ENCODE data around the gene GAK.
"Not testable (repeated sequence)": the region's sequence is repeated elsewhere in the genome, so short reads cannot be mapped to it uniquely, and the experiment has no call there.

Gene GAK

GRCh38 chr4:815464-816146 is 116.5 kb downstream of the GAK start:
- peaks cover 43% of the 10 kb centered on the region for H3K36me3 ChIP-seq
- TF ChIP-seq CTCF (IDR thresholded peaks at IDR 0.05; ENCODE audit: low read depth, low read length): no peak
- H3K27me3 ChIP-seq: no peaks in the 10 kb centered on the region
- no peaks in the 10 kb centered on the region for H3K4me1 ChIP-seq
- no peak for DNase-seq
- no peaks in the 10 kb centered on the region for H3K9me3 ChIP-seq
- H3K4me3 ChIP-seq (ENCODE audit: low read depth, low read length): no peak overlapping the region

GRCh38 chr4:814312-814850 is 117.7 kb downstream of the GAK start:
- no peak overlapping the region for H3K4me3 ChIP-seq (ENCODE audit: low read depth, low read length)
- no peak for DNase-seq
- H3K36me3 ChIP-seq: peaks cover 34% of the 10 kb centered on the region
- no peaks in the 10 kb centered on the region for H3K9me3 ChIP-seq
- no peaks in the 10 kb centered on the region for H3K27me3 ChIP-seq
- H3K4me1 ChIP-seq: no peaks in the 10 kb centered on the region
- TF ChIP-seq CTCF (IDR thresholded peaks at IDR 0.05; ENCODE audit: low read depth, low read length): no peak

- Histone ChIP-seq H3K4me3 (ENCODE audit: low read depth, low read length) (no peak overlapping the region), H3K27me3 (no peaks in the 10 kb centered on the region), H3K4me1 (no peaks in the 10 kb centered on the region), H3K9me3 (no peaks in the 10 kb centered on the region), H3K36me3 (peaks cover 29% of the 10 kb centered on the region)
- DNase-seq: no peak
- TF ChIP-seq CTCF (IDR thresholded peaks at IDR 0.05; ENCODE audit: low read depth, low read length): no peak
Measured at GRCh38 chr4:813900-814299, 118.2 kb downstream of the GAK start.

GRCh38 chr4:808860-809570 is 123.1 kb downstream of the GAK start:
- DNase-seq: no peak
- Histone ChIP-seq H3K4me1 (no peaks in the 10 kb centered on the region), H3K36me3 (peaks cover 28% of the 10 kb centered on the region), H3K4me3 (ENCODE audit: low read depth, low read length) (no peak overlapping the region), H3K9me3 (no peaks in the 10 kb centered on the region), H3K27me3 (no peaks in the 10 kb centered on the region)
- no peak for TF ChIP-seq CTCF (IDR thresholded peaks at IDR 0.05; ENCODE audit: low read depth, low read length)

GRCh38 chr4:807792-808191 is 124.3 kb downstream of the GAK start:
- no peak for TF ChIP-seq CTCF (IDR thresholded peaks at IDR 0.05; ENCODE audit: low read depth, low read length)
- Histone ChIP-seq H3K4me1 (no peaks in the 10 kb centered on the region), H3K9me3 (no peaks in the 10 kb centered on the region), H3K27me3 (no peaks in the 10 kb centered on the region), H3K4me3 (ENCODE audit: low read depth, low read length) (no peak overlapping the region), H3K36me3 (peaks cover 34% of the 10 kb centered on the region)
- no peak for DNase-seq

GRCh38 chr4:806979-807378 is 125.1 kb downstream of the GAK start:
- H3K27me3 ChIP-seq, H3K9me3 ChIP-seq: not testable (repeated sequence)

More at GRCh38 chr4:806979-807378, 125.1 kb downstream of the GAK start:
- not testable (repeated sequence) for H3K4me3 ChIP-seq (ENCODE audit: low read depth, low read length); H3K4me1 ChIP-seq; DNase-seq
- H3K36me3 ChIP-seq: peaks cover 34% of the 10 kb centered on the region

Data from BE2C (cell line).